HepG2 (cell line): ENCODE results near the gene SNX21. TPM values are rescaled to one million over a fixed set of nuclear protein-coding genes. Genes with fewer than 3 reads are reported as not detected.

Experiments used
- ARNT2 ChIP-seq: sonication (generic); formaldehyde crosslinking; IDR thresholded peaks from 2 replicates; pipeline ENCODE4 v1.8.0; 2022; ENCODE audit warnings: mild to moderate bottlenecking, low read depth, missing genetic modification reagents, moderate library complexity
- ELF3 ChIP-seq: IDR thresholded peaks from 2 replicates; pipeline ENCODE4 v1.6.1; 2016; ENCODE audit warnings: missing genetic modification reagents, missing compliant biosample characterization
- FOXJ3 ChIP-seq: sonication (generic); formaldehyde crosslinking; IDR thresholded peaks from 2 replicates; pipeline ENCODE4 v1.4.0; 2020; ENCODE audit warnings: missing genetic modification reagents, mild to moderate bottlenecking, borderline replicate concordance
- GABPA ChIP-seq, 2 experiments: IDR thresholded peaks; 2 replicates each; pipeline ENCODE4 v1.6.1; 2011 to 2016; ENCODE audit warnings: low read depth in 2 of 2, low read length in 1 of 2, missing biosample characterization in 1 of 2, missing genetic modification characterization in 1 of 2
- RARA ChIP-seq: IDR thresholded peaks from 2 replicates; pipeline ENCODE4 v1.6.1; 2016; ENCODE audit warnings: missing genetic modification reagents, missing compliant biosample characterization
- SAP130 ChIP-seq: IDR thresholded peaks from 2 replicates; pipeline ENCODE4 v1.6.1; 2016; ENCODE audit warnings: low read depth
- XRCC5 ChIP-seq: fragments of 200-400 bp; formaldehyde crosslinking; optimal IDR thresholded peaks from 2 replicates; pipeline ENCODE3; 2017; ENCODE audit warnings: mild to moderate bottlenecking, low read length
- ZBTB3 ChIP-seq: sonication (generic); formaldehyde crosslinking; IDR thresholded peaks from 2 replicates; pipeline ENCODE4 v1.4.0; 2020; ENCODE audit warnings: low read depth, mild to moderate bottlenecking, moderate library complexity, missing genetic modification reagents, borderline replicate concordance
- ZBTB7B ChIP-seq: sonication (generic); formaldehyde crosslinking; IDR thresholded peaks from 2 replicates; pipeline ENCODE4 v1.4.0; 2020; ENCODE audit warnings: missing genetic modification reagents
- ZBTB8A ChIP-seq: sonication (generic); formaldehyde crosslinking; IDR thresholded peaks from 2 replicates; pipeline ENCODE4 v1.4.0; 2020; ENCODE audit warnings: mild to moderate bottlenecking, low read depth, missing genetic modification reagents, borderline replicate concordance
- ZNF3 ChIP-seq: IDR thresholded peaks from 2 replicates; pipeline ENCODE4 v1.7.0; 2017; ENCODE audit warnings: inconsistent platforms
- ZNF782 ChIP-seq: sonication (generic); formaldehyde crosslinking; IDR thresholded peaks from 2 replicates; pipeline ENCODE4 v1.4.0; 2020; ENCODE audit warnings: missing genetic modification reagents, mild to moderate bottlenecking, borderline replicate concordance
- polyA plus RNA-seq, 8 experiments: library from polyadenylated mRNA; depleted of rRNA in 3 of 8; stranded (reverse) in 7 of 8; unstranded in 1 of 8; fragments of >200 nt; fragmentation: Illumina TruSeq in 4 of 8; extraction: Trizol in 4 of 8; gene quantifications; 2 replicates each; pipeline versions ENCODE4 v1.2.1 to v1.2.3, GENCODE V29; 2011 to 2016; ENCODE audit warnings: low read depth in 4 of 8, missing spikeins in 1 of 8, mixed read lengths in 1 of 8; ENCODE audit not compliant: insufficient read depth in 1 of 8
- total RNA-seq, 5 experiments: library from RNA; depleted of rRNA; stranded (reverse); fragments of >200 nt; fragmentation: Illumina TruSeq; extraction: Trizol; gene quantifications; 2 replicates each; pipeline ENCODE4 v1.2.3, GENCODE V29; 2016; ENCODE audit warnings: low read depth in 1 of 5
- TF ChIP-seq, protein P1 (sequence below): sonication (generic); formaldehyde crosslinking; IDR thresholded peaks from 2 replicates; pipeline ENCODE4 v1.4.0; 2020; ENCODE audit warnings: mild to moderate bottlenecking, missing genetic modification reagents
- TF ChIP-seq, protein P2 (sequence below): IDR thresholded peaks from 2 replicates; pipeline ENCODE4 v1.6.1; 2016; ENCODE audit warnings: low read depth
- TF ChIP-seq, protein P3 (sequence below): sonication (generic); formaldehyde crosslinking; IDR thresholded peaks from 2 replicates; pipeline ENCODE4 v1.4.0; 2020; ENCODE audit warnings: mild to moderate bottlenecking, low read depth, missing genetic modification reagents
- TF ChIP-seq, protein P4 (sequence below): sonication (generic); formaldehyde crosslinking; IDR thresholded peaks from 2 replicates; pipeline ENCODE4 v1.4.0; 2020; ENCODE audit warnings: mild to moderate bottlenecking, missing genetic modification reagents

The SNX21 gene
- total and polyA plus RNA-seq, 2 of the 13 experiments (the other 11 are each of a cell fraction or from before 2014, with no cell fraction given), result 7.7 to 12.8 TPM

DNA sequence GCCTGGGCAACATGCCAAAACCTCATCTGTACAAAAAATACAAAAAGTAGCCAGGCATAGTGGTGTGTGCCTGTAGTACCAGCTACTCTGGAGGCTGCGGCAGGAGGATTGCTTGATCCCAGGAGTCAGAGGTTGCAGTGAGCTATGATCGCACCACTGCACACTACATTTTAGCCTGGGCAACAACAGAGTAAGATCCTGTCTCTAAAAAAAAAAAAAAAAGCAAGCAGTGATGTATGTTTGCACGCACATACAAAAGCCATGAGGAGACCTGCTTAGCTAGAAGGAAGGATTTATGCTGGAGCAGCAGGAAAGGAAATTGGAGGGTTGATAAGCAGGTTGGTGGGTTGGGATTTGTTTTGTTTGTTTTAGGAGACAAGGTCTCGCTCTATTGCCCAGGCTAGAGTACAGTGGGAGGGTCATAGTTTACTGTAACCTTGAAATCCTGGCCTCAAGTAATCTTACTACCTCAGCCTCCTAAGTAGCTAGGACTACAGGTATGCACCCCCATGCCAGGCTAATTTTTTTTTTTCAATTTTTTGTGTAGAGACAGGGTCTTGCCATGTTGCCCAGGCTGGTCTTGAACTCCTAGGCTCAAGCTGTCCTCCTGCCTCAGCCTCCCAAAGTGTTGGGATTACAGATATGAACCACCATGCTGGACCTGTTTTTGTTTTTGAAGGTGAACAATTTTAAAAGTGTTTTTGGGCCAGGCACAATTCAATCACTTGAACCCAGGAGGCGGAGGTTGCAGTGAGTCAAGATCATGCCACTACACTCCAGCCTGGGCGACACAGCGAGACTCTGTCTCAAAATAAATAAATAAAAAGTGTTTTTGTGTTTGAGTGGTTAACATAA, 27.8 kb downstream of the SNX21 start (continued):
- TF ChIP-seq, protein P1, sequence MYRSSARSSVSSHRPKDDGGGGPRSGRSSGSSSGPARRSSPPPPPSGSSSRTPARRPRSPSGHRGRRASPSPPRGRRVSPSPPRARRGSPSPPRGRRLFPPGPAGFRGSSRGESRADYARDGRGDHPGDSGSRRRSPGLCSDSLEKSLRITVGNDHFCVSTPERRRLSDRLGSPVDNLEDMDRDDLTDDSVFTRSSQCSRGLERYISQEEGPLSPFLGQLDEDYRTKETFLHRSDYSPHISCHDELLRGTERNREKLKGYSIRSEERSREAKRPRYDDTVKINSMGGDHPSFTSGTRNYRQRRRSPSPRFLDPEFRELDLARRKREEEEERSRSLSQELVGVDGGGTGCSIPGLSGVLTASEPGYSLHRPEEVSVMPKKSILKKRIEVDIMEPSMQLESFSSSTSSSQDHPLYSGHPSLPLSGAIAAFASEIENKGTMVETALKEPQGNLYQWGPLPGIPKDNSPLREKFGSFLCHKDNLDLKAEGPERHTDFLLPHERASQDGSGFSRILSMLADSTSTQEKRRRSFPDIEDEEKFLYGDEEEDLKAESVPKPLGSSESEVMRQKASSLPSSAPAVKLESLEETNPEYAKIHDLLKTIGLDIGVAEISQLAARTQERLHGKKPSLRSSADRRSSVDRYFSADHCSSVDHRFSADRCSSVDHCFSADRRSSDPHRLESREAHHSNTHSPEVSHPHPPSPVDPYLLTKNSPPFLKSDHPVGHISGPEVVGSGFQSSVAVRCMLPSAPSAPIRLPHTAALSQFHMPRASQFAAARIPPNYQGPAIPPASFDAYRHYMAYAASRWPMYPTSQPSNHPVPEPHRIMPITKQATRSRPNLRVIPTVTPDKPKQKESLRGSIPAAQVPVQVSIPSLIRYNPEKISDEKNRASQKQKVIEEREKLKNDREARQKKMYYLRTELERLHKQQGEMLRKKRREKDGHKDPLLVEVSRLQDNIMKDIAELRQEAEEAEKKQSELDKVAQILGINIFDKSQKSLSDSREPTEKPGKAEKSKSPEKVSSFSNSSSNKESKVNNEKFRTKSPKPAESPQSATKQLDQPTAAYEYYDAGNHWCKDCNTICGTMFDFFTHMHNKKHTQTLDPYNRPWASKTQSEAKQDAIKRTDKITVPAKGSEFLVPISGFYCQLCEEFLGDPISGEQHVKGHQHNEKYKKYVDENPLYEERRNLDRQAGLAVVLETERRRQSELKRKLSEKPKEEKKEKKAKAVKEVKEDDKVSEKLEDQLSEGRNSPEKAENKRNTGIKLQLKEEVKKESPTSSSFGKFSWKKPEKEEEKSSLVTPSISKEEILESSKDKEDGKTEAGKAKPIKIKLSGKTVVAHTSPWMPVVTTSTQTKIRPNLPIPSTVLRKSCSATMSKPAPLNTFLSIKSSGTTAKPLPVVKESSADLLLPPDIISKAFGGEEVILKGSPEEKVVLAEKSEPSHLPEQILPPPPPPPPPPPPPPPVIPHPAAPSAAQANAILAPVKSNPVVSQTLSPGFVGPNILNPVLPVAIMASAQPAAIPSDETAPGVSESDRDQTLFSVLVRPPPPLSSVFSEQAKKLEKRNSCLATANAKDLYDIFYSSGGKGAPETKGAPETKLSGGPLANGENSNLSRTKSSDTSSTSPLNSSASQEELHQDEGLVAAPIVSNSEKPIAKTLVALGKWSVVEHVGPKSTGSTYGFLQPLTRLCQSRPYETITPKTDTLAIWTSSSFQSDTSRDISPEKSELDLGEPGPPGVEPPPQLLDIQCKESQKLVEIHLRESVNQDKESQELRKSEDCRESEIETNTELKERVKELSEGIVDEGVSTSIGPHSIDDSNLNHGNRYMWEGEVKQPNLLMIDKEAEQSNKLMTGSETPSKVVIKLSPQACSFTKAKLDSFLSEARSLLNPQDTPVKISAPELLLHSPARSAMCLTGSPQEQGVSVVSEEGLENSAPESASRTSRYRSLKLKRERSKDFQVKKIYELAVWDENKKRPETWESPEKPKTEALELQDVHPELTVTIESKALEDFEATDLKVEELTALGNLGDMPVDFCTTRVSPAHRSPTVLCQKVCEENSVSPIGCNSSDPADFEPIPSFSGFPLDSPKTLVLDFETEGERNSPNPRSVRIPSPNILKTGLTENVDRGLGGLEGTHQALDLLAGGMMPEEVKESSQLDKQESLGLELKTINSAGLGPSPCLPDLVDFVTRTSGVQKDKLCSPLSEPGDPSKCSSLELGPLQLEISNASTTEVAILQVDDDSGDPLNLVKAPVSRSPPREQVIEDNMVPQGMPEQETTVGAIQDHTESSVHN (CRISPR knock-in tag), result no peak
- TF ChIP-seq FOXJ3 (CRISPR knock-in tag) (peak; percentile 15; the same call in 1 of the 2 replicates), ZNF3 (CRISPR knock-in tag) (peak; percentile 59; the same call in 1 of the 2 replicates), XRCC5 (peak; percentile 17), ZBTB3 (CRISPR knock-in tag) (no peak), SAP130 (CRISPR knock-in tag) (0 out of 2 replicates have a peak, but pooled peaks have one; percentile 35), GABPA (IDR thresholded peaks at IDR 0.05; ENCODE audit: low read depth, low read length) (no peak), GABPA (CRISPR knock-in tag; IDR thresholded peaks at IDR 0.05; ENCODE audit: low read depth) (peak; percentile 48; the same call in 1 of the 2 replicates), ZBTB7B (CRISPR knock-in tag) (peak; percentile 67; the same call in 1 of the 2 replicates), ARNT2 (peak; percentile 39; the same call in 1 of the 2 replicates), RARA (CRISPR knock-in tag) (no peak), ZBTB8A (CRISPR knock-in tag) (no peak), ELF3 (0 out of 2 replicates have a peak, but pooled peaks have one; percentile 32), ZNF782 (CRISPR knock-in tag) (peak; percentile 44; the same call in 1 of the 2 replicates)
- TF ChIP-seq, protein P2, sequence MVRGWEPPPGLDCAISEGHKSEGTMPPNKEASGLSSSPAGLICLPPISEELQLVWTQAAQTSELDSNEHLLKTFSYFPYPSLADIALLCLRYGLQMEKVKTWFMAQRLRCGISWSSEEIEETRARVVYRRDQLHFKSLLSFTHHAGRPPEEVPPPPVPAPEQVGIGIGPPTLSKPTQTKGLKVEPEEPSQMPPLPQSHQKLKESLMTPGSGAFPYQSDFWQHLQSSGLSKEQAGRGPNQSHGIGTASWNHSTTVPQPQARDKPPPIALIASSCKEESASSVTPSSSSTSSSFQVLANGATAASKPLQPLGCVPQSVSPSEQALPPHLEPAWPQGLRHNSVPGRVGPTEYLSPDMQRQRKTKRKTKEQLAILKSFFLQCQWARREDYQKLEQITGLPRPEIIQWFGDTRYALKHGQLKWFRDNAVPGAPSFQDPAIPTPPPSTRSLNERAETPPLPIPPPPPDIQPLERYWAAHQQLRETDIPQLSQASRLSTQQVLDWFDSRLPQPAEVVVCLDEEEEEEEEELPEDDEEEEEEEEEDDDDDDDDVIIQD (CRISPR knock-in tag), result 0 out of 2 replicates have a peak, but pooled peaks have one; percentile 19
- TF ChIP-seq, protein P3, sequence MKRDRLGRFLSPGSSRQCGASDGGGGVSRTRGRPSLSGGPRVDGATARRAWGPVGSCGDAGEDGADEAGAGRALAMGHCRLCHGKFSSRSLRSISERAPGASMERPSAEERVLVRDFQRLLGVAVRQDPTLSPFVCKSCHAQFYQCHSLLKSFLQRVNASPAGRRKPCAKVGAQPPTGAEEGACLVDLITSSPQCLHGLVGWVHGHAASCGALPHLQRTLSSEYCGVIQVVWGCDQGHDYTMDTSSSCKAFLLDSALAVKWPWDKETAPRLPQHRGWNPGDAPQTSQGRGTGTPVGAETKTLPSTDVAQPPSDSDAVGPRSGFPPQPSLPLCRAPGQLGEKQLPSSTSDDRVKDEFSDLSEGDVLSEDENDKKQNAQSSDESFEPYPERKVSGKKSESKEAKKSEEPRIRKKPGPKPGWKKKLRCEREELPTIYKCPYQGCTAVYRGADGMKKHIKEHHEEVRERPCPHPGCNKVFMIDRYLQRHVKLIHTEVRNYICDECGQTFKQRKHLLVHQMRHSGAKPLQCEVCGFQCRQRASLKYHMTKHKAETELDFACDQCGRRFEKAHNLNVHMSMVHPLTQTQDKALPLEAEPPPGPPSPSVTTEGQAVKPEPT, result no peak
- TF ChIP-seq, protein P4, sequence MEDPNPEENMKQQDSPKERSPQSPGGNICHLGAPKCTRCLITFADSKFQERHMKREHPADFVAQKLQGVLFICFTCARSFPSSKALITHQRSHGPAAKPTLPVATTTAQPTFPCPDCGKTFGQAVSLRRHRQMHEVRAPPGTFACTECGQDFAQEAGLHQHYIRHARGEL (CRISPR knock-in tag), result no peak
